Endothelial cell of umbilical vein (primary cell): ENCODE measurements around the gene RASGRP1. TPM values are rescaled to one million over a fixed set of nuclear protein-coding genes. Genes with fewer than 3 reads are reported as not detected.

Experiments used
- BruUV-seq: library from RNA; stranded (reverse); fragments of 400-500 nt; replicated peaks from 2 replicates; lab custom pipeline; 2021; lab: Mats Ljungman, UMichigan
- CTCF ChIA-PET: fragments of 300-600, 350-600 bp; sonication (Branson Sonifier 250); formaldehyde crosslinking; loops from one replicate; lab custom pipeline; 2021; ENCODE audit warnings: antibody characterized with exemption, inconsistent platforms; lab: Charles Lee
- POLR2A ChIA-PET: fragments of 300-600, 350-600 bp; sonication (Branson Sonifier 250); formaldehyde crosslinking; loops from one replicate; lab custom pipeline; 2021; ENCODE audit warnings: antibody characterized with exemption, inconsistent platforms; lab: Charles Lee
- DNase-seq: peaks from one replicate; pipeline ENCODE4 v3.0.0-alpha.2; 2011; ENCODE audit warnings: low read depth, low spot score
- FAIRE-seq: peaks from 2 replicates; lab custom pipeline; 2011; peaks lifted over from hg19 to GRCh38; lab: Jason Lieb, UNC
- H2AFZ ChIP-seq: 2 replicates; pipeline ENCODE4 v1.6.0; 2012; ENCODE audit warnings: low read depth, low read length, control low read depth, inconsistent platforms
- H3K27ac ChIP-seq: 2 replicates; pipeline ENCODE4 v1.5.1; 2011; ENCODE audit warnings: low read depth, mild to moderate bottlenecking, control low read depth, low read length, moderate library complexity; ENCODE audit not compliant: insufficient read depth
- H3K27me3 ChIP-seq, 2 experiments: 2 replicates each; pipeline versions ENCODE4 v1.6.0 to v1.6.1; 2011; ENCODE audit warnings: low read length in 2 of 2, mixed read lengths in 1 of 2; ENCODE audit not compliant: control insufficient read depth in 2 of 2, insufficient read depth in 2 of 2
- H3K36me3 ChIP-seq, 2 experiments: 2 replicates in 1 of 2; 3 replicates in 1 of 2; pipeline ENCODE4 v1.5.1; 2011; ENCODE audit warnings: low read length in 2 of 2, mild to moderate bottlenecking in 1 of 2, moderate library complexity in 1 of 2; ENCODE audit not compliant: control insufficient read depth in 2 of 2, insufficient read depth in 2 of 2; ENCODE audit errors: extremely low read depth in 1 of 2
- H3K4me1 ChIP-seq: 3 replicates; pipeline ENCODE4 v1.5.1; 2011; ENCODE audit warnings: mild to moderate bottlenecking, low read length; ENCODE audit not compliant: control insufficient read depth, insufficient read depth; ENCODE audit errors: extremely low read depth
- H3K4me2 ChIP-seq: 2 replicates; pipeline ENCODE4 v1.6.1; 2011; ENCODE audit warnings: low read length, control low read depth, mixed read lengths; ENCODE audit not compliant: insufficient read depth
- H3K4me3 ChIP-seq, 3 experiments: fragments of 200-600 bp in 1 of 3; sonication (generic), shearing (Covaris generic) in 1 of 3; replicated peaks in 1 of 3; 2 replicates each; pipeline ENCODE4 v1.5.1; 2011 to 2016; ENCODE audit warnings: control low read depth in 3 of 3, low read length in 3 of 3, mild to moderate bottlenecking in 2 of 3, inconsistent platforms in 1 of 3, low read depth in 1 of 3, moderate library complexity in 1 of 3; ENCODE audit not compliant: insufficient read depth in 1 of 3
- H3K79me2 ChIP-seq: 2 replicates; pipeline ENCODE4 v1.6.0; 2012; ENCODE audit warnings: low read length, inconsistent platforms; ENCODE audit not compliant: control insufficient read depth, insufficient read depth
- H3K9ac ChIP-seq: replicated peaks from 2 replicates; pipeline ENCODE3; 2011; ENCODE audit warnings: low read length, control low read depth; ENCODE audit not compliant: insufficient read depth; ENCODE audit errors: extremely low read depth
- H3K9me1 ChIP-seq: replicated peaks from 3 replicates; pipeline ENCODE4 v1.6.0; 2011; ENCODE audit warnings: mild to moderate bottlenecking, low read length; ENCODE audit not compliant: control insufficient read depth, insufficient read depth; ENCODE audit errors: extremely low read depth
- H3K9me3 ChIP-seq: replicated peaks from 2 replicates; pipeline ENCODE4 v1.5.1; 2012; ENCODE audit warnings: low read length, inconsistent platforms; ENCODE audit not compliant: control insufficient read depth, insufficient read depth
- H4K20me1 ChIP-seq: replicated peaks from 2 replicates; pipeline ENCODE3; 2011; ENCODE audit warnings: mild to moderate bottlenecking, low read length; ENCODE audit not compliant: control insufficient read depth, insufficient read depth; ENCODE audit errors: extremely low read depth
- CTCF ChIP-seq, 2 donors: IDR thresholded peaks; 1 replicate in 1 of 2; 2 replicates in 1 of 2; pipeline ENCODE4 v1.5.1; 2011; ENCODE audit warnings: low read length in 2 of 2, mild to moderate bottlenecking in 2 of 2, moderate library complexity in 2 of 2, control low read depth in 1 of 2, inconsistent platforms in 1 of 2, low read depth in 1 of 2; ENCODE audit not compliant: insufficient read depth in 1 of 2; ENCODE audit errors: extremely low read depth in 1 of 2
- EZH2 ChIP-seq: IDR thresholded peaks from 2 replicates; pipeline ENCODE4 v1.6.1; 2012; ENCODE audit warnings: borderline replicate concordance, low read depth, mild to moderate bottlenecking, moderate library complexity, low read length, inconsistent platforms; ENCODE audit not compliant: severe bottlenecking
- FOS ChIP-seq: IDR thresholded peaks from 2 replicates; pipeline ENCODE4 v1.6.1; 2011; ENCODE audit warnings: mild to moderate bottlenecking, low read length, moderate library complexity, borderline replicate concordance; ENCODE audit not compliant: insufficient read depth
- GATA2 ChIP-seq: IDR thresholded peaks from 2 replicates; pipeline ENCODE4 v1.7.0; 2011; ENCODE audit warnings: low read depth, mild to moderate bottlenecking, moderate library complexity, mixed read lengths, low read length; ENCODE audit not compliant: insufficient read length, insufficient read depth
- JUN ChIP-seq: IDR thresholded peaks from 2 replicates; pipeline ENCODE4 v1.6.1; 2011; ENCODE audit warnings: borderline replicate concordance, low read depth; ENCODE audit not compliant: insufficient read length, insufficient read depth
- MAX ChIP-seq: IDR thresholded peaks from 2 replicates; pipeline ENCODE4 v1.6.1; 2011; ENCODE audit not compliant: insufficient read depth, insufficient read length
- MYC ChIP-seq: IDR thresholded peaks from one replicate; pipeline ENCODE4 v1.6.1; 2011; ENCODE audit warnings: mild to moderate bottlenecking, low read depth, low read length
- POLR2A ChIP-seq: IDR thresholded peaks from 2 replicates; pipeline ENCODE4 v1.6.1; 2012; ENCODE audit warnings: low read depth, mild to moderate bottlenecking, control low read depth, low read length
- POLR2AphosphoS5 ChIP-seq: IDR thresholded peaks from 2 replicates; pipeline ENCODE4 v1.6.1; 2012; ENCODE audit warnings: low read depth, mild to moderate bottlenecking, control low read depth, low read length, moderate library complexity; ENCODE audit not compliant: insufficient read depth
- dilution Hi-C: fragments of 300-500 bp; cut with MboI; formaldehyde crosslinking; loops from one replicate; pipeline ENCODE4 v1.15.0; 2019; ENCODE audit warnings: low sequenced_read_pairs; ENCODE audit not compliant: extremely low pct_ligation_motif_present
- intact Hi-C: fragments of 100-400 bp; cut with micrococcal nuclease; formaldehyde crosslinking; loops from one replicate; pipeline ENCODE4 v1.10.0; 2022
- polyA plus RNA-seq, 4 experiments: library from polyadenylated mRNA; depleted of rRNA in 3 of 4; stranded (reverse) in 3 of 4; unstranded in 1 of 4; fragments of >200 nt; gene quantifications; 2 replicates each; pipeline versions ENCODE4 v1.2.1 to v1.2.3, GENCODE V29; 2011 to 2012; ENCODE audit warnings: missing spikeins in 1 of 4
- total RNA-seq: library from RNA; stranded (reverse); gene quantifications from 2 replicates; pipeline ENCODE4 v1.2.3, GENCODE V29; 2021

Gene RASGRP1
- total and polyA plus RNA-seq, 2 donors (not counting 3 experiments of a cell fraction or from before 2014, with no cell fraction given): 0.15 to 0.38 TPM

DNA sequence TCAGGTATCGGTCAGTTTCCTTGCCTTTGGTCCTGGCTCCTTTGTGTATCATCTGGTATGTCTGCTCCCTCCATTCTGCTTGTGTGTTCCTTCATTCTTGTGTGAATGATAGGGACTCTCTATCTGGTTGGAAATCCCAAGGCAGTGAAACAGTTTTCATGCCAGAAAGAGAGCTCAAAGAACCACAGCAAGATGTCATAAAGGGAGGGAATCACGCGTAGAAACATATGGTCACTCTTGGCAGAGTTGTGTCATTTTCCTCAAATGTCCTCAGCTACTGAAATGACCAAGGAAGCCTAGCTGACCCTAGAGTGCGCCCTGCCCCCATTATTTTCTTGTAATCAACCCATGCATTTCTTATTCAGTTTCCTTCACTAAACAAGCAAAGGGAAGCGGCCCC is 48.0 kb downstream of the RASGRP1 start:
- intact Hi-C loops (no loop called here), dilution Hi-C loops (no loop called here)
- no peak overlapping the region for H3K9ac ChIP-seq
- H3K4me3 ChIP-seq: no peak overlapping the region
- no peak for TF ChIP-seq MAX
- TF ChIP-seq POLR2AphosphoS5: no peak
- no peak for TF ChIP-seq MYC
- TF ChIP-seq POLR2A: no peak
- TF ChIP-seq FOS: no peak
- TF ChIP-seq GATA2: no peak
- TF ChIP-seq JUN: no peak
- no peak for TF ChIP-seq EZH2
- no peak for TF ChIP-seq CTCF (IDR thresholded peaks at IDR 0.05; ENCODE audit: extremely low read depth in 1 of 2, insufficient read depth in 1 of 2, low read depth in 1 of 2, low read length in 2 of 2)
- DNase-seq (no peak), FAIRE-seq (no peak)
- ChIA-PET CTCF (interaction anchor here (0.9 to 1.4 kb wide), 3 partner anchors 12 to 136 kb away, joined by 3 read pairs; no protein-coding TSS in a partner anchor), POLR2A (interaction anchor here (0.6 kb wide), 1 partner anchor 107 kb away, joined by 3 read pairs; no protein-coding TSS in a partner anchor)
- H2AFZ ChIP-seq: no peak overlapping the region
- peaks cover 20 to 47% of the 10 kb centered on the region in 2 experiments for H3K27me3 ChIP-seq
- H4K20me1 ChIP-seq: no peaks in the 10 kb centered on the region
- H3K27ac ChIP-seq: no peak overlapping the region
- H3K9me3 ChIP-seq: no peaks in the 10 kb centered on the region
- BruUV-seq: no TSS peak
- no peaks in the 10 kb centered on the region for H3K79me2 ChIP-seq
- peaks cover 4% of the 10 kb centered on the region for H3K4me1 ChIP-seq
- H3K4me2 ChIP-seq: no peak overlapping the region
- H3K9me1 ChIP-seq: no peaks in the 10 kb centered on the region
- H3K36me3 ChIP-seq: no peaks in the 10 kb centered on the region
